Lower lobe of right lung (tissue), 2 donors: ENCODE results near the gene MRPL30. TPM values are rescaled to one million over a fixed set of nuclear protein-coding genes. Genes with fewer than 3 reads are reported as not detected.

Experiments
- ATAC-seq, 2 donors: fragments of 200-7000 bp; cut with Tn5 transposase; one replicate each; pipeline ENCODE4 v1.9.1; 2020 to 2022; ENCODE audit warnings: mild to moderate bottlenecking in 2 of 2, moderate library complexity in 2 of 2
- DNase-seq: peaks from one replicate; pipeline ENCODE4 v3.0.0-alpha.2; 2020
- H3K27ac ChIP-seq: fragments of 200-600 bp; one replicate; pipeline ENCODE4 v1.8.0; 2022
- H3K27me3 ChIP-seq: fragments of 200-600 bp; one replicate; pipeline ENCODE4 v1.8.0; 2022; ENCODE audit warnings: low read depth
- H3K36me3 ChIP-seq: fragments of 200-600 bp; one replicate; pipeline ENCODE4 v1.8.0; 2022; ENCODE audit warnings: mild to moderate bottlenecking
- H3K4me1 ChIP-seq: fragments of 200-600 bp; one replicate; pipeline ENCODE4 v1.8.0; 2022
- H3K4me3 ChIP-seq: fragments of 200-600 bp; one replicate; pipeline ENCODE4 v1.8.0; 2022; ENCODE audit warnings: mild to moderate bottlenecking
- H3K9me3 ChIP-seq: fragments of 200-600 bp; one replicate; pipeline ENCODE4 v1.8.0; 2022
- intact Hi-C: fragments of 100-400 bp; cut with DNase I; formaldehyde crosslinking; loops from one replicate; pipeline ENCODE4 v1.11.0; 2022
- total RNA-seq: library from RNA; stranded (reverse); fragmentation: NEBNext Ultra II Directional; extraction: Animal tissue kit (Norgen Biotek cat#: 25700); gene quantifications from one replicate; pipeline ENCODE4 v1.2.1, GENCODE V29; 2021
- TF ChIP-seq, protein P1 (sequence below): fragments of 200-600 bp; IDR thresholded peaks from one replicate; pipeline ENCODE4 v1.8.0; 2022; ENCODE audit warnings: antibody characterized with exemption, mild to moderate bottlenecking
- donor health status: DM: no; HTN: yes; CAD: no; lungs with severe emphysema.

The MRPL30 gene
- total RNA-seq, 1 donor from 2014 or later = 19.4 TPM

GRCh38 chr2:99141110-99142108, 39.6 kb upstream of the MRPL30 start, which contains the start of gene C2orf15:
Gene C2orf15 (plus strand): TSS chr2:99141707. CDS start chr2:99150559, 8,852 bp downstream.
- peak within 1 kb of the TSS; percentile 79 for H3K27ac ChIP-seq
- H3K36me3 ChIP-seq = no peaks in the 10 kb centered on the region
- H3K4me1 ChIP-seq = peaks cover 14% of the 10 kb centered on the region
- TF ChIP-seq, protein P1, sequence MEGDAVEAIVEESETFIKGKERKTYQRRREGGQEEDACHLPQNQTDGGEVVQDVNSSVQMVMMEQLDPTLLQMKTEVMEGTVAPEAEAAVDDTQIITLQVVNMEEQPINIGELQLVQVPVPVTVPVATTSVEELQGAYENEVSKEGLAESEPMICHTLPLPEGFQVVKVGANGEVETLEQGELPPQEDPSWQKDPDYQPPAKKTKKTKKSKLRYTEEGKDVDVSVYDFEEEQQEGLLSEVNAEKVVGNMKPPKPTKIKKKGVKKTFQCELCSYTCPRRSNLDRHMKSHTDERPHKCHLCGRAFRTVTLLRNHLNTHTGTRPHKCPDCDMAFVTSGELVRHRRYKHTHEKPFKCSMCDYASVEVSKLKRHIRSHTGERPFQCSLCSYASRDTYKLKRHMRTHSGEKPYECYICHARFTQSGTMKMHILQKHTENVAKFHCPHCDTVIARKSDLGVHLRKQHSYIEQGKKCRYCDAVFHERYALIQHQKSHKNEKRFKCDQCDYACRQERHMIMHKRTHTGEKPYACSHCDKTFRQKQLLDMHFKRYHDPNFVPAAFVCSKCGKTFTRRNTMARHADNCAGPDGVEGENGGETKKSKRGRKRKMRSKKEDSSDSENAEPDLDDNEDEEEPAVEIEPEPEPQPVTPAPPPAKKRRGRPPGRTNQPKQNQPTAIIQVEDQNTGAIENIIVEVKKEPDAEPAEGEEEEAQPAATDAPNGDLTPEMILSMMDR = no peak
- DNase-seq (peak; percentile 97), ATAC-seq (peak; percentile 99)
- no peaks in the 10 kb centered on the region for H3K9me3 ChIP-seq
- H3K27me3 ChIP-seq = no peaks in the 10 kb centered on the region
- intact Hi-C loops = no loop called here
- H3K4me3 ChIP-seq = peak within 1 kb of the TSS; percentile 65

GRCh38 chr2:99150706-99151105, 30.3 kb upstream of the MRPL30 start:
- H3K4me1 ChIP-seq = peaks cover 13% of the 10 kb centered on the region
- no peaks in the 10 kb centered on the region for H3K27me3 ChIP-seq
- TF ChIP-seq, protein P1 = no peak
- no peaks in the 10 kb centered on the region for H3K36me3 ChIP-seq
- DNase-seq (no peak), ATAC-seq (no peak)
- no peak overlapping the region for H3K4me3 ChIP-seq
- no peaks in the 10 kb centered on the region for H3K9me3 ChIP-seq
- intact Hi-C loops = no loop called here
- no peak overlapping the region for H3K27ac ChIP-seq

DNA sequence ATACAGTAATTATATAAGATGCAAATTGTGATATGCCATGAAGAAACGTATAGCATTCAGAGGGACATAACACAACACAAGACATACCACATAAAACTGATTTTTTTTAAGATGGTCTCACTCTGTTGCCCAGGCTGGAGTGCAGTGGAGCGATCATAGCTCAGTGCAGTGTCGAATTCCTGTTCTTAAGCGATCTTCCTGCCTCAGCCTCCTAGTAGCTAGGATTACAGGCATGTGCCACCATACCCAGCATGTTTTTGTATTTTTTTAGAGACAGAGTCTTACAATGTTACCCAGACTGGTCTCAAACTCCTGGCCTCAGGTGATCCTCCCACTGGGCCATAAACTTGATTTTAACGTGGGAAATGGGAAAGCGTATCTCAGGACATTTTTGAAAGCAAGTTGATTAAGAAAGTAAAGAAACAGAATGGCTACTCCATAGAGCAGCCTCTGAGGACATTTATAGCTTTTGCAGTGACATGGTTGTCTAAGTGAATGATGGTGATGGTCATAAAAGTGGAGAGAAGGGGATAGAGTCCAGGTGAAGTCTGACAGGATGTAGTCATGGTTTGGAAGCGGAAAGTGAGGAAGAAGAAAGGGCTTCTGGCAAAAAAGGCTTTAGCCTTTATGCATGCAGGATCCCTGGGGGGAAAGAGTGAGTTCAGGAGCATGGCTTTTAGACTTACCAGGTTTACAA, 28.6 kb upstream of the MRPL30 start:
- TF ChIP-seq, protein P1 = no peak
- intact Hi-C loops = no loop called here
- no peak for DNase-seq
- ATAC-seq = no peak
- H3K36me3 ChIP-seq = peaks cover 7% of the 10 kb centered on the region
- H3K9me3 ChIP-seq = no peaks in the 10 kb centered on the region
- no peaks in the 10 kb centered on the region for H3K27me3 ChIP-seq
- no peak overlapping the region for H3K4me3 ChIP-seq
- H3K4me1 ChIP-seq = peaks cover 22% of the 10 kb centered on the region
- no peak overlapping the region for H3K27ac ChIP-seq

DNA sequence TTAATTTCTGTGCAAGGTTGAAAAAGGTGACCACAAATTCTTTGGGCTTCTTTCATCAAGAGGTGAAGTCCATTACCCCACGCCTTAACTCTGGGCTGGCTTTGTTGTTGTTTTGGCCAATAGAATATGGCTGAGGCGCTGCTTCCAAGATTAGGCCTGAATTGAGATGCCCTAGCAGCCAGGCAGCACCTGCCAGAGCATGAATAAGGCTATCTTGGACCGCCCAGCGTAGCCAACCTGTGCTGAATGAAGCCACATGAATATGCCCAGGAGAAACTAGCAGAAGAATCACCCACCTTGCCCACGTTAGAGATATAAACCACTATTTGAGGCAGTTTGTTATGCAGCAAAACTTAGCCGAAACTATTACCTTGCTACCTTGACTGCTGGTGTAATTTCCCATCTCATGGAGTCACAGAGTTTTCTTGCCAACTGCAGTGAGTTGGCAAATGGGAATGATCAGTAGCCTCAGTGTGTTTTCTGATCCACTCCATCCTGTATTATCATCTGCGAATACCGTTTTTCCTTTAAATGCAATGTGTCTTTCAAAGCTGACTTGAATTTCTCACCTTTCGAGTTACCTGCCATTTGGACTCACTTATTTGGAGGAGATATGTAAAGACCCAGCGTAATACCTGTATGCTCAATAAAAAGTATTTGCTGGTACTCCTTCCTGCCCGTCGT, 26.9 kb upstream of the MRPL30 start:
- Histone ChIP-seq H3K9me3 (no peaks in the 10 kb centered on the region), H3K27ac (peak overlapping the region; percentile 83), H3K27me3 (no peaks in the 10 kb centered on the region), H3K4me3 (peak overlapping the region; percentile 74), H3K36me3 (peaks cover 25% of the 10 kb centered on the region), H3K4me1 (peaks cover 22% of the 10 kb centered on the region)
- no peak for DNase-seq
- TF ChIP-seq, protein P1 = no peak
- peak in 1 of 2 donors; percentile 2 for ATAC-seq
- intact Hi-C loops = no loop called here
